Endothelial cell of umbilical vein (primary cell): ENCODE results near the gene INO80B. TPM values are rescaled to one million over a fixed set of nuclear protein-coding genes. Genes with fewer than 3 reads are reported as not detected.
"Not testable (repeated sequence)": the region's sequence is repeated elsewhere in the genome, so short reads cannot be mapped to it uniquely, and the experiment has no call there.

Source experiments
- BruUV-seq: library from RNA; stranded (reverse); fragments of 400-500 nt; replicated peaks from 2 replicates; lab custom pipeline; 2021; lab: Mats Ljungman, UMichigan
- CTCF ChIA-PET: fragments of 300-600, 350-600 bp; sonication (Branson Sonifier 250); formaldehyde crosslinking; loops from one replicate; lab custom pipeline; 2021; ENCODE audit warnings: antibody characterized with exemption, inconsistent platforms; lab: Charles Lee
- POLR2A ChIA-PET: fragments of 300-600, 350-600 bp; sonication (Branson Sonifier 250); formaldehyde crosslinking; loops from one replicate; lab custom pipeline; 2021; ENCODE audit warnings: antibody characterized with exemption, inconsistent platforms; lab: Charles Lee
- DNase-seq: peaks from one replicate; pipeline ENCODE4 v3.0.0-alpha.2; 2011; ENCODE audit warnings: low read depth, low spot score
- FAIRE-seq: peaks from 2 replicates; lab custom pipeline; 2011; peaks lifted over from hg19 to GRCh38; lab: Jason Lieb, UNC
- H2AFZ ChIP-seq: 2 replicates; pipeline ENCODE4 v1.6.0; 2012; ENCODE audit warnings: low read depth, low read length, control low read depth, inconsistent platforms
- H3K27ac ChIP-seq: 2 replicates; pipeline ENCODE4 v1.5.1; 2011; ENCODE audit warnings: low read depth, mild to moderate bottlenecking, control low read depth, low read length, moderate library complexity; ENCODE audit not compliant: insufficient read depth
- H3K27me3 ChIP-seq, 2 experiments: 2 replicates each; pipeline versions ENCODE4 v1.6.0 to v1.6.1; 2011; ENCODE audit warnings: low read length in 2 of 2, mixed read lengths in 1 of 2; ENCODE audit not compliant: control insufficient read depth in 2 of 2, insufficient read depth in 2 of 2
- H3K36me3 ChIP-seq, 2 experiments: 2 replicates in 1 of 2; 3 replicates in 1 of 2; pipeline ENCODE4 v1.5.1; 2011; ENCODE audit warnings: low read length in 2 of 2, mild to moderate bottlenecking in 1 of 2, moderate library complexity in 1 of 2; ENCODE audit not compliant: control insufficient read depth in 2 of 2, insufficient read depth in 2 of 2; ENCODE audit errors: extremely low read depth in 1 of 2
- H3K4me1 ChIP-seq: 3 replicates; pipeline ENCODE4 v1.5.1; 2011; ENCODE audit warnings: mild to moderate bottlenecking, low read length; ENCODE audit not compliant: control insufficient read depth, insufficient read depth; ENCODE audit errors: extremely low read depth
- H3K4me2 ChIP-seq: 2 replicates; pipeline ENCODE4 v1.6.1; 2011; ENCODE audit warnings: low read length, control low read depth, mixed read lengths; ENCODE audit not compliant: insufficient read depth
- H3K4me3 ChIP-seq, 3 experiments: fragments of 200-600 bp in 1 of 3; sonication (generic), shearing (Covaris generic) in 1 of 3; replicated peaks in 1 of 3; 2 replicates each; pipeline ENCODE4 v1.5.1; 2011 to 2016; ENCODE audit warnings: control low read depth in 3 of 3, low read length in 3 of 3, mild to moderate bottlenecking in 2 of 3, inconsistent platforms in 1 of 3, low read depth in 1 of 3, moderate library complexity in 1 of 3; ENCODE audit not compliant: insufficient read depth in 1 of 3
- H3K79me2 ChIP-seq: 2 replicates; pipeline ENCODE4 v1.6.0; 2012; ENCODE audit warnings: low read length, inconsistent platforms; ENCODE audit not compliant: control insufficient read depth, insufficient read depth
- H3K9ac ChIP-seq: replicated peaks from 2 replicates; pipeline ENCODE3; 2011; ENCODE audit warnings: low read length, control low read depth; ENCODE audit not compliant: insufficient read depth; ENCODE audit errors: extremely low read depth
- H3K9me1 ChIP-seq: replicated peaks from 3 replicates; pipeline ENCODE4 v1.6.0; 2011; ENCODE audit warnings: mild to moderate bottlenecking, low read length; ENCODE audit not compliant: control insufficient read depth, insufficient read depth; ENCODE audit errors: extremely low read depth
- H3K9me3 ChIP-seq: replicated peaks from 2 replicates; pipeline ENCODE4 v1.5.1; 2012; ENCODE audit warnings: low read length, inconsistent platforms; ENCODE audit not compliant: control insufficient read depth, insufficient read depth
- H4K20me1 ChIP-seq: replicated peaks from 2 replicates; pipeline ENCODE3; 2011; ENCODE audit warnings: mild to moderate bottlenecking, low read length; ENCODE audit not compliant: control insufficient read depth, insufficient read depth; ENCODE audit errors: extremely low read depth
- EZH2 ChIP-seq: IDR thresholded peaks from 2 replicates; pipeline ENCODE4 v1.6.1; 2012; ENCODE audit warnings: borderline replicate concordance, low read depth, mild to moderate bottlenecking, moderate library complexity, low read length, inconsistent platforms; ENCODE audit not compliant: severe bottlenecking
- FOS ChIP-seq: IDR thresholded peaks from 2 replicates; pipeline ENCODE4 v1.6.1; 2011; ENCODE audit warnings: mild to moderate bottlenecking, low read length, moderate library complexity, borderline replicate concordance; ENCODE audit not compliant: insufficient read depth
- JUN ChIP-seq: IDR thresholded peaks from 2 replicates; pipeline ENCODE4 v1.6.1; 2011; ENCODE audit warnings: borderline replicate concordance, low read depth; ENCODE audit not compliant: insufficient read length, insufficient read depth
- MYC ChIP-seq: IDR thresholded peaks from one replicate; pipeline ENCODE4 v1.6.1; 2011; ENCODE audit warnings: mild to moderate bottlenecking, low read depth, low read length
- POLR2A ChIP-seq: IDR thresholded peaks from 2 replicates; pipeline ENCODE4 v1.6.1; 2012; ENCODE audit warnings: low read depth, mild to moderate bottlenecking, control low read depth, low read length
- POLR2AphosphoS5 ChIP-seq: IDR thresholded peaks from 2 replicates; pipeline ENCODE4 v1.6.1; 2012; ENCODE audit warnings: low read depth, mild to moderate bottlenecking, control low read depth, low read length, moderate library complexity; ENCODE audit not compliant: insufficient read depth
- dilution Hi-C: fragments of 300-500 bp; cut with MboI; formaldehyde crosslinking; loops from one replicate; pipeline ENCODE4 v1.15.0; 2019; ENCODE audit warnings: low sequenced_read_pairs; ENCODE audit not compliant: extremely low pct_ligation_motif_present
- intact Hi-C: fragments of 100-400 bp; cut with micrococcal nuclease; formaldehyde crosslinking; loops from one replicate; pipeline ENCODE4 v1.10.0; 2022
- polyA plus RNA-seq, 4 experiments: library from polyadenylated mRNA; depleted of rRNA in 3 of 4; stranded (reverse) in 3 of 4; unstranded in 1 of 4; fragments of >200 nt; gene quantifications; 2 replicates each; pipeline versions ENCODE4 v1.2.1 to v1.2.3, GENCODE V29; 2011 to 2012; ENCODE audit warnings: missing spikeins in 1 of 4
- total RNA-seq: library from RNA; stranded (reverse); gene quantifications from 2 replicates; pipeline ENCODE4 v1.2.3, GENCODE V29; 2021
- TF ChIP-seq, protein P1 (sequence below): IDR thresholded peaks from 2 replicates; pipeline ENCODE4 v1.6.1; 2011; ENCODE audit not compliant: insufficient read depth, insufficient read length
- TF ChIP-seq, protein P2 (sequence below), 2 donors: IDR thresholded peaks; 1 replicate in 1 of 2; 2 replicates in 1 of 2; pipeline ENCODE4 v1.5.1; 2011; ENCODE audit warnings: low read length in 2 of 2, mild to moderate bottlenecking in 2 of 2, moderate library complexity in 2 of 2, control low read depth in 1 of 2, inconsistent platforms in 1 of 2, low read depth in 1 of 2; ENCODE audit not compliant: insufficient read depth in 1 of 2; ENCODE audit errors: extremely low read depth in 1 of 2

INO80B gene
- total and polyA plus RNA-seq, 2 donors (not counting 3 experiments of a cell fraction or from before 2014, with no cell fraction given) = 15.1 to 24.2 TPM

DNA sequence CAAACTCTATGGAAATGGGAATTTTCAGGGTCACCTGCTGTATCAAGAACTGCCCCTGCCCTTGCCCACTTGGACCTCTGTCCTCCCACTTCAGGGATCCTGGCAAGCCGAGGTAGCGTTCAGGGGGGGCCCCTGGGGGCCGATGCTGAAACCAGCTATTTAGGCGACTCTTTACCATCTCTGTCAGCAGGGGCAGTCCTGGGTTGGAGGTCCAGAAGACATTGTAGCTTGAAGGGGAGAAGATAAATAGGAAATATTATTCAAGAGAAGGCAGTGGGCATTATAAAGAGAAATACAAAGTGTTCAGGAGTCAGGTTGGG lies 7.9 kb downstream of the INO80B start:
- intact Hi-C loops = no loop called here
- no peak overlapping the region for H3K9ac ChIP-seq
- H3K27me3 ChIP-seq = no peaks in the 10 kb centered on the region
- H3K9me3 ChIP-seq = no peaks in the 10 kb centered on the region
- H3K27ac ChIP-seq = no peak overlapping the region
- H3K4me1 ChIP-seq = peaks cover 15% of the 10 kb centered on the region
- H4K20me1 ChIP-seq = no peaks in the 10 kb centered on the region
- no peak overlapping the region for H3K4me3 ChIP-seq
- FAIRE-seq (no peak), DNase-seq (no peak)
- H3K79me2 ChIP-seq = peaks cover 17% of the 10 kb centered on the region
- POLR2A ChIA-PET = no interaction called here
- CTCF ChIA-PET = no interaction called here
- H3K4me2 ChIP-seq = no peak overlapping the region
- no peak overlapping the region for H2AFZ ChIP-seq
- dilution Hi-C loops = no loop called here
- peaks cover 0 to 12% of the 10 kb centered on the region in 2 experiments for H3K36me3 ChIP-seq
- H3K9me1 ChIP-seq = no peaks in the 10 kb centered on the region
- no TSS peak for BruUV-seq
- TF ChIP-seq, protein P1, sequence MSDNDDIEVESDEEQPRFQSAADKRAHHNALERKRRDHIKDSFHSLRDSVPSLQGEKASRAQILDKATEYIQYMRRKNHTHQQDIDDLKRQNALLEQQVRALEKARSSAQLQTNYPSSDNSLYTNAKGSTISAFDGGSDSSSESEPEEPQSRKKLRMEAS = no peak

DNA sequence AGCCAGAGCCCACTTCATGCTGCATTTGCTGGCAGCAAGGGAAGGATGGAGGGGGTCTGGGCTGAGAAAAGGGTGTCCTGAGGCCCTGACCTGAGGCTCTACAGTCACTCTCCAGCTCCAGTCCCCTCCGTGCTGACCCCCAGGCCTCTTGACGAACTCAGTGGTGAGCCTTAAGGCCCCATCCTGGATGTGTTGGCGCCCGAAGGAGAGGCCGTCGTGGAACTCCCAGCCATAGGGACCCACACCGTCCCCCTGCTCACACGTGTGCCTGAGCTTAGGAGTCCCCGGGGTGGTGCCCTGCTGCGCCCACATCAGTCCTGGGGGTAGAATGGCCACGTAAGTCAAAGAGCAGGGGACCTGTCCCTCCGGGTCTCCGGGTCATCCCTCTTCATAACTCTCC lies 9.5 kb downstream of the INO80B start:
- no peaks in the 10 kb centered on the region for H3K9me1 ChIP-seq
- POLR2A ChIA-PET = no interaction called here
- no peak overlapping the region for H3K27ac ChIP-seq
- DNase-seq (peak; percentile 27), FAIRE-seq (no peak)
- H3K79me2 ChIP-seq = peaks cover 14% of the 10 kb centered on the region
- peaks cover 10% of the 10 kb centered on the region for H3K4me1 ChIP-seq
- TF ChIP-seq, protein P2, sequence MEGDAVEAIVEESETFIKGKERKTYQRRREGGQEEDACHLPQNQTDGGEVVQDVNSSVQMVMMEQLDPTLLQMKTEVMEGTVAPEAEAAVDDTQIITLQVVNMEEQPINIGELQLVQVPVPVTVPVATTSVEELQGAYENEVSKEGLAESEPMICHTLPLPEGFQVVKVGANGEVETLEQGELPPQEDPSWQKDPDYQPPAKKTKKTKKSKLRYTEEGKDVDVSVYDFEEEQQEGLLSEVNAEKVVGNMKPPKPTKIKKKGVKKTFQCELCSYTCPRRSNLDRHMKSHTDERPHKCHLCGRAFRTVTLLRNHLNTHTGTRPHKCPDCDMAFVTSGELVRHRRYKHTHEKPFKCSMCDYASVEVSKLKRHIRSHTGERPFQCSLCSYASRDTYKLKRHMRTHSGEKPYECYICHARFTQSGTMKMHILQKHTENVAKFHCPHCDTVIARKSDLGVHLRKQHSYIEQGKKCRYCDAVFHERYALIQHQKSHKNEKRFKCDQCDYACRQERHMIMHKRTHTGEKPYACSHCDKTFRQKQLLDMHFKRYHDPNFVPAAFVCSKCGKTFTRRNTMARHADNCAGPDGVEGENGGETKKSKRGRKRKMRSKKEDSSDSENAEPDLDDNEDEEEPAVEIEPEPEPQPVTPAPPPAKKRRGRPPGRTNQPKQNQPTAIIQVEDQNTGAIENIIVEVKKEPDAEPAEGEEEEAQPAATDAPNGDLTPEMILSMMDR (IDR thresholded peaks at IDR 0.05; ENCODE audit: extremely low read depth in 1 of 2, insufficient read depth in 1 of 2, low read depth in 1 of 2, low read length in 2 of 2) = no peak
- TF ChIP-seq MYC = no peak
- no peak for TF ChIP-seq FOS
- TF ChIP-seq POLR2AphosphoS5 = no peak
- TF ChIP-seq EZH2 = no peak
- TF ChIP-seq POLR2A = no peak
- TF ChIP-seq JUN = no peak
- H3K9ac ChIP-seq = peak overlapping the region; percentile 29
- peak overlapping the region; percentile 81 for H3K4me2 ChIP-seq
- CTCF ChIA-PET = interaction anchor here (1.0 to 1.7 kb wide), 5 partner anchors 10 to 124 kb away, joined by 3 to 5 read pairs (median 3); no protein-coding TSS in a partner anchor
- BruUV-seq = no TSS peak
- no peaks in the 10 kb centered on the region for H3K9me3 ChIP-seq
- H3K27me3 ChIP-seq = no peaks in the 10 kb centered on the region
- intact Hi-C loops (no loop called here), dilution Hi-C loops (no loop called here)
- H3K4me3 ChIP-seq = peak overlapping the region; percentile 44 to 86 (median 69)
- H4K20me1 ChIP-seq = no peaks in the 10 kb centered on the region
- H2AFZ ChIP-seq = peak overlapping the region; percentile 65
- H3K36me3 ChIP-seq = peaks cover 0 to 12% of the 10 kb centered on the region in 2 experiments

DNA sequence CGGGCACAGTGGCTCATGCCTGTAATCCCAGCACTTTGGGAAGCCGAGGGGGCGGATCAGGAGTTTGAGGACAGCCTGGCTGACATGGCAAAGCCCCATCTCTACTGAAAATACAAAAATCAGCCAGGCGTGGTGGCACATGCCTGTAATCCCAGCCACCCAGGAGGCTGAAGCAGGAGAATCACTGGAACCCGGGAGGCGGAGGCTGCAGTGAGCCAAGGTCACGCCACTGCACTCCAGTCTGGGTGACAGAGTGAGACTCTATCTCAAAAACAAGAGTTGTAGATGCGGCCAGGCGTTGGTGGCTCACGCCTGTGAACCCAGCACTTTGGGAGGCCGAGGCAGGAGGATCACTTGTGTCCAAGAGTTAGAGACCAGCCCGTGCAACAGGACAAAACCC lies 15.9 kb downstream of the INO80B start:
- H3K9ac ChIP-seq, H2AFZ ChIP-seq, POLR2A ChIA-PET, FAIRE-seq, intact Hi-C loops, H3K4me3 ChIP-seq, dilution Hi-C loops, H3K9me1 ChIP-seq, H4K20me1 ChIP-seq, H3K79me2 ChIP-seq, H3K4me2 ChIP-seq, H3K27me3 ChIP-seq, H3K9me3 ChIP-seq, H3K36me3 ChIP-seq, BruUV-seq, H3K27ac ChIP-seq, DNase-seq: not testable (repeated sequence)
- CTCF ChIA-PET = interaction anchor here (1.2 kb wide), 1 partner anchor 62 kb away, joined by 5 read pairs; no protein-coding TSS in a partner anchor
- H3K4me1 ChIP-seq = peaks cover 17% of the 10 kb centered on the region
